Globus pallidus (tissue), 1 donor: ENCODE results near the gene LRRC75B.
"Not testable (repeated sequence)": the region's sequence is repeated elsewhere in the genome, so short reads cannot be mapped to it uniquely, and the experiment has no call there.

Source experiments
- DNase-seq: peaks from one replicate; pipeline ENCODE4 v3.0.0-alpha.2; 2015; ENCODE audit warnings: low spot score

The LRRC75B gene, protein sequence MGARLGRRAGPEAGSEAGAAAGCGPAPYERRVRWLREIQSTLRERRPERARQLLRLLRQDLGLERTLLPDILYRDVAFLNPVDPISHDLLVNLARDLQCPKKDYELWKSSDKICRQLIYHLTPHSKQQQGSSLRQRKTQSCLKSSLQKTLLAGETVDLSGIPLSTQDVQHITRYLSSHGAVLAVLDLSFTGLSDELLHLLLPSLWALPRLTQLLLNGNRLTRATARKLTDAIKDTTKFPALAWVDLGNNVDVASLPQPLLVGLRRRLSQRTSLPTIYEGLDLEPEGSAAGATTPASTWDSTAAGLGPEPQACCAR

DNA sequence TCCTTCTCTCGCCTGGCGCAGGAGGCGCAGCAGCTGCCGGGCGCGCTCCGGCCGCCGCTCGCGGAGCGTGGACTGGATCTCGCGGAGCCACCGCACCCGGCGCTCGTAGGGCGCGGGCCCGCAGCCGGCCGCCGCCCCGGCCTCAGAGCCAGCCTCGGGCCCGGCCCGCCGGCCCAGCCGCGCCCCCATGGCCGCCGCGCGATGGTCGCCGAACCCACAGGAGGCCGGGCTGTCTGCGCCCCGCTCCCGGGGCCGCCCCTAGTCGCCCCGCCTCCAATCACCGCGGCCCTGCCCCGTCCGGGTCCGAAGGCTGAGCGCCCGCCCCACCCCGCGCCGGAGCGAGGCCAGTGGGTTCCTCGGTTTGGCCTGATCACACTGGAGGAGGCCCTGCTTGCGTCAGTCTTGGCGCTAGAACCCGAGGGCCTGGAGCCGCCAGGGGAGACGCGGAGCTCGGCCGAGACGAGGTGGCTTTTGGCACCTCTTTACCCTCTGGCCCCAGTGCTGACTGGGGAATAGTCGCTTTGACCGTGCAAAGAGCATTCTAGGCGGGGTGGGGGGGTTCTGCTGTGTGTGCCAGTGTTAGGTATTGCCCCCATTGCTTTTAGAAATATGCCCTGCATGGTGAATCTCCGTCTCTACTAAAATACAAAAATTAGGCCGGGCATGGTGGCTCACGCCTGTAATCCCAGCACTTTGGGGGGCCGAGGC, at the start of gene LRRC75B:
TSS of gene LRRC75B (minus strand) at position 223 of the 708 bp plus-strand sequence. CDS start at position 189, 34 bp downstream.
- peak; percentile 73 for DNase-seq

DNA sequence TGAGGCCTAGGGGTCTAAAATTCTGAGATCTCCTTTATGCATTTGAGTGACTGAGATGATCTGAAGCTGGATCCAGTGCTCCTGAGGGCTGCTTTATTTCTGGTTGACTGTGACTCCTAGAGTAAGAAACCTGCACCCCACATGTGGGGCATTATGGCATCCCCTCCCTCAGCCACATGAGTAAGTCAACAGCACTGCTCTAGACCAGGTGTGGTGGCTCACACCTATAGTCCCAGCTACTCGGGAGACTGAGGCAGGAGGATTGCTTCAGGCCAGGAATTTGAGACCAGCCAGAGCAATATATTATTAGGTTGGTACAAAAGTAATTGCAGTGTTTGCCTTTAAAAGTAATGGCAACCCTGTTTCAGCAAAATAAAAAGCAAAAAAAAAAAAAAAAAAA, 49.4 kb upstream of the LRRC75B start:
- DNase-seq = not testable (repeated sequence)

DNA sequence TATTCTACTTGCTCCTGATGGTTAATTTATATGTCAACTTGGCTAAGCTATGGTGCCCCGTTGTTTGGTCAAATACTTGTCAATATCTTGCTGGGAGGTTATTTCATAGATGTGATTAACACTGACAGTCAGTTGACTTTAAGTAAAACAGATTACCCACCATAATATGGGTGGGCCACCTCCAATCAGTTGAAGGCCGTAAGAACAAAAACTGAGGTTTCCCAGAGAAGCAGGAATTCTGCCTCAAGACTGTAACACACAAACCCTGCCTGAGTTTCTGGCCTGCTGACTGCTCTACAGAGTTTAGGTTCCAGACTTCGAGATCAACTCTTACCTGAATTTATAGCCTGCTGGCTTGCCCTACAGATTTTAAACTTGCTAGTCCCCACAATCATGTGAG, 43.6 kb upstream of the LRRC75B start:
- DNase-seq = not testable (repeated sequence)

DNA sequence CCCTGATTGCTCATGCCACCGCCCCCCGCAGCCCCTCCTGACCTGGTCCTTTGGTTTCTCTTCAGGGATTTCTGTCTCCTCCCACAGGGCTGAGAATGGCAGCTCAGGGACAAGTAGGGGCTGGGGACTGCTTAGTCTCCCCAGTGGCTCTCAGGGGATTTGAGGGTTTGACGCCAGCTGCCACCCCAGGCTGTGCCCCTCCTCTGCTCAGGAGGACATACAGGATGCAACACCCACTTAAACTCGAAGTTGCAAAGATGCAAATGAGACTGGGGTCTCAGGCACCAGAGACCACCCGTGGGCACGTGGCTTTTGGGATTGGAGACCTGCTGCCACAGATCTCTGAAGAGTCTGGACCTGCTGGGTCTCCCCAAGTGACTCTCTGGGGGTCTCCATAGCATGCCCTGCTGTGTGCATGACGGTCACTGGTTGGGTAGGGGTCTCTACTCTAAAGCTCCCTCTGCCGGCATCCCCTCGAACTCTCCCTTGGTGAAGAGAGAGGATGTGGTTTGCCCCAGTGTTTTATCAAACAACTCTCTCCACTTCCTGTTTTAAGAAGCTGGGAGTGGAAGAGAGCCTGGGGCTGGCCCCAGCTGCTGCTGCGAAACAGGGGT, 42.0 kb upstream of the LRRC75B start:
- DNase-seq = not testable (repeated sequence)

DNA sequence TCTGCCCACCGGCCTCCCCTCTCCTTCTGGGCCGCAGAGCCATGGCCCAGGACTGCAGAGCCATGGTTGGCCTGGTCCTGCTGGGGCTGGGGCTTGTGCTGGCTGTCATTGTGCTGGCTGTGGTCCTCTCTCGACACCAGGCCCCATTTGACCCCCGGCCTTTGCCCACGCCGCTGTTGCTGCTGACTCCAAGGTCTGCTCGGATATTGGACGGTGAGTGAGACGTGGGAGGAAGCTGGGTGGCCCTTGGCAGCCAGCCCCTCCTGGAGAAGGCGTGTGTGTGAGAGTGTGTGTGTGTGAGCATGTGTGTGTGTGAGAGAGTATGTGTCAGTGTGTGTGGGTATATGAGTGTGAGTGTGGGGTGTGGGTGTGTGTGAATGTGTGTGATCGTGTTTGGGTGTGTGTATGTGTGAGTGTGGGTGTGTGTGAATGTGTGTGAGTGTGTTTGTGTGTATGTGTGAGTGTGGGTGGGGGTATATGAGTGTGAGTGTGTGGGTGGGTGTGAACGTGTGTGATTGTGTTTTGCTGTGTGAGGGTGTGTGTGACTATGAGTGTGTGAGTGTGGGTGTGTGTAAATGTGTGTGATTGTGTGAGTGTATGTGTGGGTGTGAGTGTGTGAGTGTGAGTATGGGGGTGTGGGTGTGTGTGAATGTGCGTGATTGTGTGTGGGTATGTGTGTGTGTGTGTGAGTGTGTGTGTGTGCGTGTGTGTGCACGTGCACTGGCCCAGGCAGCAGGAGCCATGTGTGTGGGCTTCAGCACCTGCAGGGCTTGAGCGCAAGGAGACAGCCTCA, 40.6 kb upstream of the LRRC75B start:
- not testable (repeated sequence) for DNase-seq

DNA sequence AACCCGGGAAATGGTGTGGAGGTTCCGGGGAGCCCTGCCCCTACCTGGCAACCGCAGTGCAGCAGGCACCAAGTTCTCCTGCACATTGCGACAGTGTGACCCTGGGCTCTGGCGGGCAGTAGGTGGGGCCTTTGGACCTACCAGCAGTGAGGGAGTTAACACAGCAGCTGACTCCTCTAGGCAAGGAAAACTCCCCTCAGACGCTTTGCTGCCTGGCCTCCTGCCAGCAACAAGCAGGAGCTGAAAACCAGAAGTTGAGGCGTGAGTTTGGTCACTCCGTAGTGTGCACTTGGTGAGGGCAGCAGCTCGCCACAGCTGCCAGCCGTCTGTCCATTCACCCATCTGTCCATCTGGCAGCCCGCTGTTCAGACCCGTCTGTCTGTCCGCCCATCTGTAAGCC, 39.8 kb upstream of the LRRC75B start:
- not testable (repeated sequence) for DNase-seq

DNA sequence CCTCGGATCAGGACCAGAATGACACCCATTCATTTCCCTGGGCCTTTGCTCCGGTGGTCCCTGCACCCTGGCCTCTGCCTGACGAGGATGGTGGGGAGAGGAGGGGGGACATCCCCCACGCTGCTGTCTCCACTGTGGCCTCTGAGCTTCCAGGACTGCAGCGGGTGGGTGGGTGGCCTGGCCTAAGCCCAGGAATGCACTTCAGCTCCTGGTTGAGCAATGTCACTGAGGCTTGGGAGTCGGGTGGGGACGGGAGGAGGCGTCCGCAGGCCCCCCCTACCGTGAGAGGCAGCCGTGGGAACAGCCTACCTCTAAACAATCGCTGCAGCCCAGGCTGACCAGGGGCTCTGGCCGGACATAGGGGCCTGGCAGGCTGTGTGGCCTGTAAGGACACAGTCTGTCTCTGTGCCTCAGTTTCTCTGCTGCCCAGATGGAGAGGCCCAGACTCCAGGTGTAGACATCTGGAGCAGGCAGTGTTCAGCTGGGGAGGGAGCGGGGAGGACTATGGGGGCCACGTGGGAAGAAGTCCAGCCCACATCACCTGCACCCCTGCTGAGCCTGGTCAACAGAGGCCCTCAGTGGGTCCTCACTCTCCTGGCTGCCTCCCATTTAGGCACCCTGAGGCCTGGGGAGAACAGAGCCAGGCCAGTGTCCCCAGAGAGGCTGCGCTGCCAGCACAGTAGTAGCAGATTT, 38.7 kb upstream of the LRRC75B start:
- DNase-seq = not testable (repeated sequence)

DNA sequence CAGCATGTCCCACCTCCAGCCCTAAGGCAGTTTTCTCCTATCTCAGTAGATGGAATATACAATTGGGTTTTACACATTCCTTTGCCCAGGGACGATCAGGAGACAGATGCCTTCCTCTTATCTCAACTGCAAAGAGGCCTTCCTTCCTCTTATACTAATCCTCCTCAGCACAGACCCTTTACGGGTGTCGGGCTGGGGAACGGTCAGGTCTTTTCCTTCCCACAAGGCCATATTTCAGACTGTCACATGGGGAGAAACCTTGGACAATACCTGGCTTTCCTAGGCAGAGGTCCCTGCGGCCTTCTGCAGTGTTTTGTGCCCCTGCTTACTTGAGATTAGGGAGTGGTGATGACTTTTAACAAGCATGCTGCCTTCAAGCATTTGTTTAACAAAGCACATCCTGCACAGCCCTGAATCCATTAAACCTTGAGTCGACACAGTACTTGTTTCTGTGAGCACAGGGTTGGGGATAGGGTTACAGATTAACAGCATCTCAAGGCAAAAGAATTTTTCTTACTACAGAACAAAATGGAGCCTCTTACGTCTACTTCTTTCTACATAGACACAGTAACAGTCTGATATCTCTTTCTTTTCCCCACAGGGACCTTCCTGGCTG, 38.0 kb upstream of the LRRC75B start:
- not testable (repeated sequence) for DNase-seq

DNA sequence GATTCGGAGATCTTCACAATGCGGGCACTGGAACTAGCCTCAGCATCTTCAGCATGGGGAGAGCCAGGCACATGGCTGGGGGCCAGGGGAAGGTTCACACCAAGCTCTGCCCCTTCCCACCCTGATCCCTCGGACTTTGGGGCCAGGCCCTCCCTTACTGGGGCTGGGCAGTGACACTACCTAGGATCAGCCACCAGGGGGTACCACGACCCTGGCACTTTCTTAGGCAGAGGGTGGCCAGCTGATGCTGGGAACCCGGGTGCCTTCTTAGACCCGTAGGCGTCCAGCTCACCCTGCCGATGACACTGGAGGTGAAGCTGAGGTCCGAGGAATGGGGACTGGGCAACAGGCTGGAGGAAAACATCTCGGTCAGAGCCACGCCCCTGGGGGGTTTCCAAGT, 36.2 kb upstream of the LRRC75B start:
- DNase-seq = not testable (repeated sequence)

DNA sequence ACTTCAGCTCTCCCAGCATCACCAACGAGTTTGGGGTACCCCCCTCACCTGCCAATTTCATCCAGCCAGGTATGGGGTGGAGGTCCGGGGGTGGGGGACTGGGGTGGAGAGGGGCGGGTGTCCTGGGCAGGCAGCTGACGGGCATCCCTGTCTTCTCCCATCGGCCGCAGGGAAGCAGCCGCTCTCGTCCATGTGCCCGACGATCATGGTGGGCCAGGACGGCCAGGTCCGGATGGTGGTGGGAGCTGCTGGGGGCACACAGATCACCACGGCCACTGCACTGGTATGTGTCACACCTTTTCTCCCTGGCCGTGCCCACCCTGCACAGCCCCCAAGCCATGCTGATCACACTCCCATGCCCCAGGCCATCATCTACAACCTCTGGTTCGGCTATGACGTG, 35.0 kb upstream of the LRRC75B start:
- DNase-seq = not testable (repeated sequence)

DNA sequence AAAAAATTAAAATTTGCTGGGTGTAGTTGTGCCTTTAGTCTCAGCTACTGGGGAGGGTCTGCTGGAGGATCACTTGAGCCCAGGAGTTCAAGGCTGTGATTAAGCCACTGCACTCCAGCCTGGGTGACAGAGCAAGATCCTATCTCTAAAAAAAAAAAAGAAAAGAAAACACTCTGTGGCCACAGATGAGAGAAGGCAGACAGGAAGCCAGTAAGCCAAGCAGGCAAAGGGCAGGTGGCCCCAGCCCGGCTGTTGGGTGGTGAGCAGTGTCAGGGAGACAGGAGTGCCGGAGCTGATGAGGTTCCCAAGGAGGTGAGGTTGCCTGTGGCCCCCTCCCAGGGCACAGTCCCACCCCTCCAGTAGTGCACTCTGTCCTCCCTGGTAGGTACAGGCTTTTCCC, 29.7 kb upstream of the LRRC75B start:
- not testable (repeated sequence) for DNase-seq

DNA sequence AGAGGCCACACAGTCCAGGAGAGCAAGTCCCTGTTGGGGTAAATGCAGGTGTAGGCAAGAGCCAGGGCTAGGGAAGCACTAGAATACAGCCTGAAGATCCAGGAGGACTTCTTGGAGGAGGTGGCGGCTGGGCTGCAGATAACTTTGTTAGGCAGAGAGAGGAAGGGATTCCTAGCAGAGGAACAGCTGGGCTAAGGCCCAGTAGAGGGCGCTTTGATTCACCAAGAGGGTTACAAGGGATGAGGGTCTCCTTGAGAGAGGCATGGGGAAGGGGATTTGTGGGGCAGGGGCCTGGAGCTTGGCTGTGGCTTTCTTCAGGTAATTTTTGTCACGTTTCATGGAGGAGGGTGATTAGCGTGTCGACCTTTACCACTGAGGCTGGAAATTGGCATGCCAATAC, 28.4 kb upstream of the LRRC75B start:
- not testable (repeated sequence) for DNase-seq

DNA sequence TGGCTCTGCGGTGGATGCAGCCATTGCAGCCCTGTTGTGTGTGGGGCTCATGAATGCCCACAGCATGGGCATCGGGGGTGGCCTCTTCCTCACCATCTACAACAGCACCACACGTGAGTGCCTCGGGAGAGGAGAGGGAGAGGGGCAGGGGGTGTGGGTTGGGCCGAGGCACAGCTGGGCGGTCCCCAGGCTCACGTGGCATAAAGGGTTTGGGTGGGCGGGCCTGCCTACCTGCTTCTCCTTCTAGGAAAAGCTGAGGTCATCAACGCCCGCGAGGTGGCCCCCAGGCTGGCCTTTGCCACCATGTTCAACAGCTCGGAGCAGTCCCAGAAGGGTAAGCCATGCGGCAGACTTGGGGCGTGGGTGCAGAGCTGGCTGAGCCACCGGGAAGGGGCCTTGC, 21.9 kb upstream of the LRRC75B start:
- not testable (repeated sequence) for DNase-seq

DNA sequence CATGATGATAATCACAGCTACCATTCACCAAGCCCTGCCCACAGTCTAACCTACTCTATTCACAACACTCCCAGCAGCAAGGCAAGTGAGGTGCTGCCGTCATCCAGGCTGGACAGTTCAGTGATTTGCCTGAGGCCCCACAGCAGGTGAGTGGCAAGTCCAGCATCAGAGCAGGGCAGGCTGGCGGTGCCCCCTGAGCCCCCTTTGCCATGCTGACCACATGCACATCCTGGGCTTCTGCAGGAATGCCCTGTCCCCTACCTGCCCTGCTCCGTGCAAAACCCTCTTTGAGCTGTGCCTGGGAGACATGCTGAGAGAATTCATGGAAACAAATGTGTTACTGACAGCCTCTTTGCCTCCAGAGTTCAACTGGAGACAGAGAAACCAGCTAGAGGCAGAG, 17.0 kb upstream of the LRRC75B start:
- not testable (repeated sequence) for DNase-seq

DNA sequence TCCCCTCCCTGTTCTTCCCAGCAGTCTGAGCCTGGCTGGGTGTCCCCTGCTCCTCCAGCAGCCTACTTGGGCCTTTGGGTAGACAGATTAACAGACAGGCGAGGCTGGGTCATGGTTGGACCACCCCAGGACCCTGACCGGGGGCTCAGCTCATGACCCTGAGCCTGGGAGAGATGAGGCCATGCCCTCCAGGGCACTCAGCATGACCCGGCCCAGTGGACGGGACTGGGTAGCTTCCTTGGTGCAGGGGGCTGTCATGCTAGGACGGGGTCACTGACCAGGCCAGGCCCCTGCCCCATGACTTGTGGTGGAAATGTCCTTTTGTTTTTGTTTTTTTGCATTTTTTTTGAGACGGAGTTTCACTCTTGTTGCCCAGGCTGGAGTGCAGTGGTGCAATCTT, 15.5 kb upstream of the LRRC75B start:
- not testable (repeated sequence) for DNase-seq

DNA sequence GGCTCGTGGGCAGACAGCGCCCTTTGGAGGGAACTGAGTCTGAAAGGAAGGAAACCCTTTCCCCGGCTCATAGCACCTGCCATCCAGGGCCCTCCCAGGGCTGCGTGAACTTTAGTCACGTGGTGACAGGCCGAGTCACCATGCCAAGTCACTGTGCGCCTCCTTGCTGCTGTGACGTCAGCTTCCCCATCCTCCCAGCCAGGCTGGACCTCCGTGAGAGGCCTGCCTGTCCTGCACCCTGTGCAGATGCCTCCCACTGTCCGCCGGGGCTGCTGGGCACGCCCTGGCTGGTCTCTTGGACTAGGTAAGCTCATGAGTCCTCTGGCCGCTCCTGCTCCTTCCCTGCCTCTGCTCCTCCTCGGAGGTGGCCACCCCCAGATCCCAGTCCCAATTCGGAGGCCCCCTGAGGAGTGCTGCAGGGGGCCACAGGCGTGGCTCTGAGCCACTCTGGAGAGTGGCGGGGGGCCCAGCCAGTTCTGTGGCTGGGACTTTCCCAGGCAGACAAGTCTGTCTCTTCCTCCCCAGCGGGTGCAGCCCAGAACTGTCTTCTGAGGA, 14.6 kb upstream of the LRRC75B start:
- not testable (repeated sequence) for DNase-seq

DNA sequence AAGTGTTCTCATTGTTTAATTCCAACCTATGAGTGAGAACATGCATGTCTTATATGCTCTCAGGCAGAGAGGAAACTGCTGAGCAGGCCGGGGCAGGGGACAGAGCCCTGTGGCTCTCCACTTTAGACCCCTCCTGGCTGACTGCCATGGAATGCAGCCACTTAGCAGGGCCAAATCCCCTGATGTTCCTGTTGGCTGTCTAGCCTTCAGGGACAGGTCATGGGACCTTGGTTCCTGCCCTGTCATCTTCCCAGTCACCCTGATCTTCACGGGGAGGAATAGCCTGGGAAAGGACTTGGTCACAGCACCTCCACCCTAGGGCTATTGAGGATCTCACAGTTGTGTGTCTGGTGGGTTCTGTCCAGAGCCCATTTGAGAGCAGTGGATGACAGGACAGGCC, 13.5 kb upstream of the LRRC75B start:
- DNase-seq = not testable (repeated sequence)

DNA sequence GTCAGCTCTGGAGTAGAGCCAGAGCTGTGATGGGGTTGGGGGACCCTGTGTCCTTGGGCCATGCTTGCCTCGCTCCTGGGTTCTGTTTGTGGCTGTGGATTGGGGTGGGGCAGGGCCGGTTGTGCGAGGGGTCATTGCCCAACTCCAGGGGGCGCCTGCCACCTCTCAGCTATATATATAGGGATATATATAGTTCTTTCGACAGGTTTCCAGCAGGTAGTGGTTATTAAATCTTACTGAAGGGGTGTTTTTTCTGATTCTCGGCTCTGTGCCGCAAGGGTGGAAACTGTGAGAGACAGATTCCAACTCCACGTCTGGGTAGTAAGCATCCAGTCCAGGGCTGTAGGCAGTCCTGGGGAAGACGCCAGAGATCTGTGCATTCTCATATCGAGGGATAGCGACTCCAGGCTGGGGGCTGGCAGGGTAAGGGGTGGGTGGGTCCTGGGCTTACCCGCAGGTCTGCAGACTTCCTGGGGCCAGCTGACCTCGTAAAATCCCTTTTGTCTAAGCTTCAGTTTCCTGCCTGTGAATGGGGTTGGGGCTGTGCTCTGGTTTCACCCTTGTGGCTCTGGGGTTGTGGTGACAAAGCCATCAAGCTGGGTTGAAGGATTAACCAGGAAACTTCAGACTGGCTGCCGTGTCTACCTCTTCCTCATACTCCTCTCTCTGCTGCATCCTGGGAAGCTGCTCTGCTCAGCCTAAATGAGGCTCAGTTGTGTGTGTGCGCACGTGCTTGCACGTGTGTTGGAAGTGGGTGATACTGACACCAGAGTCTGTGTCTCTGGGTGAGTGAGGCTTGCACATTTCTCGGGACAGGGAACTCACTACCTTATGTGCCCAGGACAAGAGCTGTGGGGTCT, 11.1 kb upstream of the LRRC75B start:
- not testable (repeated sequence) for DNase-seq
